Panc1 (cell line): Measurements from ENCODE around the gene CCDC89. TPM values are rescaled to one million over a fixed set of nuclear protein-coding genes. Genes with fewer than 3 reads are reported as not detected.

Experiments
- ATAC-seq: fragments of 200-7000 bp; cut with Tn5 transposase; 2 replicates; pipeline ENCODE4 v1.9.1; 2020; ENCODE audit warnings: mild to moderate bottlenecking, moderate library complexity
- BruUV-seq: library from RNA; stranded (reverse); fragments of 400-500 nt; replicated peaks from 2 replicates; lab custom pipeline; 2021; lab: Mats Ljungman, UMichigan
- CTCF ChIA-PET: fragments of 300-600 bp; sonication (Branson Sonifier 250); formaldehyde crosslinking; loops from one replicate; lab custom pipeline; 2022; ENCODE audit warnings: antibody characterized with exemption; lab: Charles Lee
- POLR2A ChIA-PET: fragments of 300-600 bp; sonication (Branson Sonifier 250); formaldehyde crosslinking; loops from one replicate; lab custom pipeline; 2022; ENCODE audit warnings: antibody characterized with exemption; lab: Charles Lee
- DNase-seq: peaks from one replicate; pipeline ENCODE4 v3.0.0-alpha.2; 2010; ENCODE audit warnings: low read depth, low spot score
- H3K27ac ChIP-seq: 2 replicates; pipeline ENCODE4 v1.5.1; 2011; ENCODE audit warnings: mild to moderate bottlenecking, low read length, inconsistent platforms
- H3K27me3 ChIP-seq: fragments of 200-500 bp; sonication (Bioruptor generic); 2 replicates; pipeline ENCODE4 v1.6.0; 2014; ENCODE audit warnings: low read length, inconsistent platforms; ENCODE audit not compliant: control insufficient read depth, insufficient read depth
- H3K36me3 ChIP-seq: fragments of 200-500 bp; sonication (Bioruptor generic); 2 replicates; pipeline ENCODE4 v1.5.1; 2014; ENCODE audit warnings: inconsistent platforms, mild to moderate bottlenecking, low read length, moderate library complexity; ENCODE audit not compliant: control insufficient read depth, insufficient read depth
- H3K4me1 ChIP-seq: 2 replicates; pipeline ENCODE4 v1.5.1; 2011; ENCODE audit warnings: inconsistent platforms, mild to moderate bottlenecking, low read length, moderate library complexity; ENCODE audit not compliant: control insufficient read depth, insufficient read depth
- H3K4me3 ChIP-seq, 2 experiments: 2 replicates each; pipeline ENCODE4 v1.5.1; 2011 to 2012; ENCODE audit warnings: low read depth in 2 of 2, low read length in 2 of 2, mild to moderate bottlenecking in 2 of 2, inconsistent platforms in 1 of 2, moderate library complexity in 1 of 2
- H3K9me3 ChIP-seq: fragments of 200-500 bp; sonication (Bioruptor generic); 2 replicates; pipeline ENCODE4 v1.5.1; 2014; ENCODE audit warnings: low read depth, mild to moderate bottlenecking, inconsistent platforms, low read length, moderate library complexity; ENCODE audit not compliant: control insufficient read depth, insufficient read depth
- CTCF ChIP-seq: fragments of 450-650 bp; IDR thresholded peaks from 2 replicates; pipeline ENCODE4 v1.5.1; 2017; ENCODE audit warnings: mild to moderate bottlenecking
- POLR2AphosphoS5 ChIP-seq: IDR thresholded peaks from 2 replicates; pipeline ENCODE4 v1.6.1; 2012; ENCODE audit warnings: mild to moderate bottlenecking, low read depth, low read length, moderate library complexity
- SIN3A ChIP-seq: IDR thresholded peaks from 2 replicates; pipeline ENCODE4 v1.6.1; 2012; ENCODE audit warnings: low read depth, mild to moderate bottlenecking, low read length, moderate library complexity, borderline replicate concordance; ENCODE audit not compliant: insufficient read depth
- TCF7L2 ChIP-seq: IDR thresholded peaks from 2 replicates; pipeline ENCODE4 v1.6.1; 2011; ENCODE audit warnings: mild to moderate bottlenecking, low read depth, low read length, inconsistent platforms
- in situ Hi-C: cut with HindIII; loops from 2 replicates; pipeline ENCODE4 v1.10.0; 2016; ENCODE audit warnings: low sequenced_read_pairs, low pct_unique_long_range_greater_than_20kb
- intact Hi-C: fragments of 100-400 bp; cut with micrococcal nuclease; formaldehyde crosslinking; loops from one replicate; pipeline ENCODE4 v1.10.0; 2022; ENCODE audit not compliant: unreplicated experiment
- total RNA-seq: library from RNA; stranded (reverse); gene quantifications from one replicate; pipeline ENCODE4 v1.2.1, GENCODE V29; 2021; ENCODE audit not compliant: unreplicated experiment
- TF ChIP-seq, protein P1 (sequence below), 2 experiments: IDR thresholded peaks; 2 replicates each; pipeline ENCODE4 v1.6.1; 2011 to 2012; ENCODE audit warnings: low read depth in 2 of 2, control low read depth in 1 of 2, low read length in 1 of 2, mild to moderate bottlenecking in 1 of 2, moderate library complexity in 1 of 2; ENCODE audit not compliant: insufficient read depth in 1 of 2

CCDC89 gene
- total RNA-seq, 1 experiment from 2014 or later, result 1.7 TPM

GRCh38 chr11:85664615-85665481 is 21.1 kb downstream of the CCDC89 start, which contains the start of gene CREBZF:
Gene CREBZF (minus strand): TSS chr11:85665129. CDS start chr11:85664875, 254 bp downstream.
- BruUV-seq, result no TSS peak
- ChIA-PET CTCF (interaction anchor here (0.6 kb wide), 1 partner anchor 37 kb away, joined by 3 read pairs; the partner anchor contains the start of gene TMEM126B), POLR2A (interaction anchor here (0.5 to 0.6 kb wide), 3 partner anchors 14 to 355 kb away, joined by 3 to 6 read pairs (median 6); no protein-coding TSS in a partner anchor)
- no peaks in the 10 kb centered on the region for H3K9me3 ChIP-seq
- intact Hi-C loops (loop anchor here (5.0 kb wide), 2 partner anchors 38 to 68 kb away; partner anchors contain the start of genes DLG2 and TMEM126B), in situ Hi-C loops (no loop called here)
- TF ChIP-seq CTCF (no peak), TCF7L2 (no peak; the same call in 1 of the 2 replicates), SIN3A (peak; percentile 98), POLR2AphosphoS5 (peak; percentile 98)
- TF ChIP-seq, protein P1, sequence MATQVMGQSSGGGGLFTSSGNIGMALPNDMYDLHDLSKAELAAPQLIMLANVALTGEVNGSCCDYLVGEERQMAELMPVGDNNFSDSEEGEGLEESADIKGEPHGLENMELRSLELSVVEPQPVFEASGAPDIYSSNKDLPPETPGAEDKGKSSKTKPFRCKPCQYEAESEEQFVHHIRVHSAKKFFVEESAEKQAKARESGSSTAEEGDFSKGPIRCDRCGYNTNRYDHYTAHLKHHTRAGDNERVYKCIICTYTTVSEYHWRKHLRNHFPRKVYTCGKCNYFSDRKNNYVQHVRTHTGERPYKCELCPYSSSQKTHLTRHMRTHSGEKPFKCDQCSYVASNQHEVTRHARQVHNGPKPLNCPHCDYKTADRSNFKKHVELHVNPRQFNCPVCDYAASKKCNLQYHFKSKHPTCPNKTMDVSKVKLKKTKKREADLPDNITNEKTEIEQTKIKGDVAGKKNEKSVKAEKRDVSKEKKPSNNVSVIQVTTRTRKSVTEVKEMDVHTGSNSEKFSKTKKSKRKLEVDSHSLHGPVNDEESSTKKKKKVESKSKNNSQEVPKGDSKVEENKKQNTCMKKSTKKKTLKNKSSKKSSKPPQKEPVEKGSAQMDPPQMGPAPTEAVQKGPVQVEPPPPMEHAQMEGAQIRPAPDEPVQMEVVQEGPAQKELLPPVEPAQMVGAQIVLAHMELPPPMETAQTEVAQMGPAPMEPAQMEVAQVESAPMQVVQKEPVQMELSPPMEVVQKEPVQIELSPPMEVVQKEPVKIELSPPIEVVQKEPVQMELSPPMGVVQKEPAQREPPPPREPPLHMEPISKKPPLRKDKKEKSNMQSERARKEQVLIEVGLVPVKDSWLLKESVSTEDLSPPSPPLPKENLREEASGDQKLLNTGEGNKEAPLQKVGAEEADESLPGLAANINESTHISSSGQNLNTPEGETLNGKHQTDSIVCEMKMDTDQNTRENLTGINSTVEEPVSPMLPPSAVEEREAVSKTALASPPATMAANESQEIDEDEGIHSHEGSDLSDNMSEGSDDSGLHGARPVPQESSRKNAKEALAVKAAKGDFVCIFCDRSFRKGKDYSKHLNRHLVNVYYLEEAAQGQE (IDR thresholded peaks at IDR 0.05; ENCODE audit: insufficient read depth in 1 of 2, low read depth in 2 of 2, low read length in 1 of 2), result no peak
- H3K27ac ChIP-seq, result peak within 1 kb of the TSS; percentile 90
- peak within 1 kb of the TSS; percentile 68 to 98 for H3K4me3 ChIP-seq
- H3K27me3 ChIP-seq, result no peaks in the 10 kb centered on the region
- peaks cover 33% of the 10 kb centered on the region for H3K4me1 ChIP-seq
- ATAC-seq, result peak; percentile 96
- peaks cover 22% of the 10 kb centered on the region for H3K36me3 ChIP-seq
- DNase-seq, result peak; percentile 89

DNA sequence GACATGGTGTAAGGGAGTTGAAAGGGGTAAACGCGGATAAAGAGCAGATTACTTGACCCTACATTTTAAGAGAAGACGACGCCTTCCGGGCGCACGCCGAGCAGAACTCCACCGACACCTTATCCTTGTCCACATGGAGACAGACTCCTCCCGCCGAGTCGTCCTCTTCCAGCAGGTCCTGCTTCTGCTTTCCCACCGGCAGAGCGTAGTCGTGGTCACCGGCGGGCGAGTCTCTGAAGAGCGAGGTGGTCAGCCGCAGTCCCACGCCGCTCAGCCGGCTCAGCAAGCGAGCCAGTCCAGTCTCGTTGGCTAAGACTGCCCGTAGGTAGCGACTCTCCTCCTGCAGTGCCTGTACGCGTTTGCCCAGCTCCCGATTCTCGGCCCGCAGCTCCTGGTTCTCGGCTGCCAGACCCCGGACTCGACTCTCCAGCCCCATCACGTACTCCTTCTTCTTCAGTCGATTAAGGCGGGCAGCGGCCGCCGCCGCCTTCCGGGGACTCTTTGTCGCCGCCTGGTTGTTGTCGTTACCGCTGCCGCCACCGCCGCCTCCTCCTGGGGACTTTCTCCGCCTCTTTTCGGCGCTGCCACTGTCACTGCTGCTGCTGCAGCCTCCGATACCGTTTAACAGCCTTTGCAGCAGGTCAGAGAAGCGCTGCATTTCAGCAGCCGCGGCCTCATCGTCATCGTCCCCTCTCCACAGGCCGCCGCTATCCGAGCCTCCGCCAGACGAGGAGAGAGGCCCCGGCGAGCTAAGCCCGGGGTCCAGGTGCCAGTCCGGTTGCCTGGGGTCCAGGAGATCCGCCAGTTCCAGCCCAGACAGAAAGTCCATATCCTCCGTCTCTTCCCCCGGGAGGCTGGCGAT is 22.0 kb downstream of the CCDC89 start:
- intact Hi-C loops, result loop anchor here (5.0 kb wide), 2 partner anchors 37 to 67 kb away; partner anchors contain the start of genes DLG2 and TMEM126B
- CTCF ChIA-PET, result no interaction called here
- TF ChIP-seq POLR2AphosphoS5 (peak; percentile 19; the same call in 1 of the 2 replicates), TCF7L2 (no peak), CTCF (peak; percentile 82), SIN3A (no peak)
- TF ChIP-seq, protein P1 (IDR thresholded peaks at IDR 0.05; ENCODE audit: insufficient read depth in 1 of 2, low read depth in 2 of 2, low read length in 1 of 2), result 0 out of 4 replicates have a peak, but pooled peaks of 1 of the 2 experiments have one; percentile 3
- Histone ChIP-seq H3K4me3 (peak overlapping the region; percentile 68 to 98), H3K9me3 (no peaks in the 10 kb centered on the region), H3K27me3 (no peaks in the 10 kb centered on the region), H3K36me3 (peaks cover 31% of the 10 kb centered on the region), H3K4me1 (peaks cover 33% of the 10 kb centered on the region), H3K27ac (peak overlapping the region; percentile 90)
- ATAC-seq (peak; percentile 71), DNase-seq (no peak)
- no TSS peak for BruUV-seq
- in situ Hi-C loops, result no loop called here
- POLR2A ChIA-PET, result interaction anchor here (0.6 to 0.7 kb wide), 3 partner anchors 44 to 135 kb away, joined by 4 to 6 read pairs (median 6); no protein-coding TSS in a partner anchor
